ENCODE data around the gene SUSD4. TPM values are rescaled to one million over a fixed set of nuclear protein-coding genes. Genes with fewer than 3 reads are reported as not detected.

Gene SUSD4
- total RNA-seq, 4 donors from 2014 or later = 0.73 to 8.4 TPM; not detected in 2

DNA sequence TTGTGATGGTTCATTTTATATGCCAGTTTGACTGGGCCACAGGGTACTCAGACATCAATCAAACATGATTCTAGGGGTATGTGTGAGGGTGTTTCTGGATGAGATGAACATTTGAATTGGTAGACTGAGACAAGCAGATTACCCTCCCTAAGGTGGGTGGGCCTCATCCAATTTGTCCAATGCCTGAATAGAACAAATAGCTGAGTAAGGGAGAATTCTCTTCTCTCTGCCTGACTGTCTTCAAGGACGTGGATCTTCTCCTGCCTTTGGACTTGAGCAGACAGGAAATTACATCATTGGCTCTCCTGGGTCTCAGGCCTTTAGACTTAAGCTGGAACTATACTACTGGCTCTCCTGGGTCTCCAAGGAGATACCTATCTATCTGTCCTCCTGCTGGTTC lies 64.4 kb downstream of the SUSD4 start:
- H3K27ac ChIP-seq = no peak overlapping the region
- DNase-seq = no peak
- intact Hi-C loops (cut with DNase I; ENCODE audit: low total_unique reads) = no loop called here
- TF ChIP-seq, protein P1, sequence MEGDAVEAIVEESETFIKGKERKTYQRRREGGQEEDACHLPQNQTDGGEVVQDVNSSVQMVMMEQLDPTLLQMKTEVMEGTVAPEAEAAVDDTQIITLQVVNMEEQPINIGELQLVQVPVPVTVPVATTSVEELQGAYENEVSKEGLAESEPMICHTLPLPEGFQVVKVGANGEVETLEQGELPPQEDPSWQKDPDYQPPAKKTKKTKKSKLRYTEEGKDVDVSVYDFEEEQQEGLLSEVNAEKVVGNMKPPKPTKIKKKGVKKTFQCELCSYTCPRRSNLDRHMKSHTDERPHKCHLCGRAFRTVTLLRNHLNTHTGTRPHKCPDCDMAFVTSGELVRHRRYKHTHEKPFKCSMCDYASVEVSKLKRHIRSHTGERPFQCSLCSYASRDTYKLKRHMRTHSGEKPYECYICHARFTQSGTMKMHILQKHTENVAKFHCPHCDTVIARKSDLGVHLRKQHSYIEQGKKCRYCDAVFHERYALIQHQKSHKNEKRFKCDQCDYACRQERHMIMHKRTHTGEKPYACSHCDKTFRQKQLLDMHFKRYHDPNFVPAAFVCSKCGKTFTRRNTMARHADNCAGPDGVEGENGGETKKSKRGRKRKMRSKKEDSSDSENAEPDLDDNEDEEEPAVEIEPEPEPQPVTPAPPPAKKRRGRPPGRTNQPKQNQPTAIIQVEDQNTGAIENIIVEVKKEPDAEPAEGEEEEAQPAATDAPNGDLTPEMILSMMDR (IDR thresholded peaks at IDR 0.05) = no peak
- TF ChIP-seq POLR2A (IDR thresholded peaks at IDR 0.05) = no peak
- H3K4me1 ChIP-seq = no peaks in the 10 kb centered on the region
- no peak overlapping the region for H3K4me3 ChIP-seq
- H3K27me3 ChIP-seq = no peaks in the 10 kb centered on the region
- no peaks in the 10 kb centered on the region for H3K36me3 ChIP-seq
- H3K9me3 ChIP-seq = no peaks in the 10 kb centered on the region

DNA sequence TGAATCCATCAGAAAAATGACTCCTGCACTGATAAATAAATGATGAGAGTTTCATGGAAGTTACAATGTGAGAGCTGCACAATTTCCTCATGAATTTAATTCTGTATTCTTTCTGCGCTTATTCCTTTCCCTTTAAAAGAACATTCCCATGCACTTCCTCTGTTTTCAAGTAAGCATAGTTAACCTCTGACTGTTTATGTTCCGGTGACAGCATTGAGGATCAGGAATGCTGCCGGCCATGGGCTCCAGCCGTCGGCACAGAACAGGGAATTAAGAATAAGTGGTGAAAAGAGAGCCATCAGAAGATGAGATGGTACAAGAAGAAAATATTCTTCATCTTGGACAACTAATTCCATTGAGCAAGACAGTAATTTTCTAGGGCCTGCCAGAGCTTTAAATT lies 65.3 kb downstream of the SUSD4 start:
- DNase-seq = no peak
- no peak overlapping the region for H3K27ac ChIP-seq
- intact Hi-C loops (cut with DNase I; ENCODE audit: low total_unique reads) = no loop called here
- no peak for TF ChIP-seq POLR2A (IDR thresholded peaks at IDR 0.05)
- TF ChIP-seq, protein P1 (IDR thresholded peaks at IDR 0.05) = no peak
- H3K9me3 ChIP-seq = no peaks in the 10 kb centered on the region
- no peaks in the 10 kb centered on the region for H3K27me3 ChIP-seq
- no peaks in the 10 kb centered on the region for H3K36me3 ChIP-seq
- H3K4me1 ChIP-seq = no peaks in the 10 kb centered on the region
- no peak overlapping the region for H3K4me3 ChIP-seq

DNA sequence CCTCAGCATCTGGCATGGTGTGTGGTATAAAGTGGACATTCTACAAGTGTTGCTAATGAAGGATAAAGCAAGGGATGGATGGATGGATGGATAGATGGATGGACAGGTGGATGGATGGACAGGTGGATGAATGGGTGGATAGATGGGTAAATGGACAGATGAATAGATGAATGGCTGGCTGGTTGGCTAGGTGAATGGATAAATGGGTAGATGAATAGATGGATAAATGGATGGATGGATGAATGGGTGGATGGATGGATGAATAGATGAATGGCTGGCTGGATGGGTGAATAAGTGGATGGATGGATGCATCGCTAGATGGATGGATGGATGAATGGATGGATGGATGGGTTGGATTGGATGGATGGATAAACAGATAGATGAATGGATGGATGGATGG lies 66.2 kb downstream of the SUSD4 start:
- Histone ChIP-seq H3K27me3 (no peaks in the 10 kb centered on the region), H3K27ac (no peak overlapping the region), H3K36me3 (no peaks in the 10 kb centered on the region), H3K9me3 (no peaks in the 10 kb centered on the region), H3K4me3 (no peak overlapping the region), H3K4me1 (no peaks in the 10 kb centered on the region)
- TF ChIP-seq POLR2A (IDR thresholded peaks at IDR 0.05) = no peak
- TF ChIP-seq, protein P1 (IDR thresholded peaks at IDR 0.05) = no peak
- DNase-seq = no peak
- intact Hi-C loops (cut with DNase I; ENCODE audit: low total_unique reads) = no loop called here

DNA sequence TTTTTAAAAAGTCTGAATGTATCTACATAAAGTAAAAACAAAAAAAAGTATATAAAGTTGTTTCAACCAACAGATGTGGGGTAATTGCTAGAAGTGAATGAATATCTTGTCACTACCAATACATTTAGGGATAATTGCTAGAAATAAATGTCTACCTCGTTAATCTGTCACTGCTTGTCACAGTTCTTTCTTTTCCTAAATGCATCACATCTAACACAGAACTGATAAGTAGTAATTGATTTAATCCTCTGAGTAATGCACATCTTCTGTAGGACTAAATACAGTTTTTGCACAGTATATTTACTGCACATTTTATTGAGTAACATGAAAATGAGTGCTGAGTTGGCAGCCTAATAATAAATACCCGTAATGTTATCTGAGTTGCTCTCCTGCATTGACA lies 72.2 kb downstream of the SUSD4 start:
- H3K9me3 ChIP-seq = no peaks in the 10 kb centered on the region
- TF ChIP-seq POLR2A (IDR thresholded peaks at IDR 0.05) = no peak
- TF ChIP-seq, protein P1 (IDR thresholded peaks at IDR 0.05) = no peak
- no peaks in the 10 kb centered on the region for H3K4me1 ChIP-seq
- H3K4me3 ChIP-seq = no peak overlapping the region
- no peaks in the 10 kb centered on the region for H3K27me3 ChIP-seq
- no peaks in the 10 kb centered on the region for H3K36me3 ChIP-seq
- intact Hi-C loops (cut with DNase I; ENCODE audit: low total_unique reads) = no loop called here
- no peak for DNase-seq
- no peak overlapping the region for H3K27ac ChIP-seq

DNA sequence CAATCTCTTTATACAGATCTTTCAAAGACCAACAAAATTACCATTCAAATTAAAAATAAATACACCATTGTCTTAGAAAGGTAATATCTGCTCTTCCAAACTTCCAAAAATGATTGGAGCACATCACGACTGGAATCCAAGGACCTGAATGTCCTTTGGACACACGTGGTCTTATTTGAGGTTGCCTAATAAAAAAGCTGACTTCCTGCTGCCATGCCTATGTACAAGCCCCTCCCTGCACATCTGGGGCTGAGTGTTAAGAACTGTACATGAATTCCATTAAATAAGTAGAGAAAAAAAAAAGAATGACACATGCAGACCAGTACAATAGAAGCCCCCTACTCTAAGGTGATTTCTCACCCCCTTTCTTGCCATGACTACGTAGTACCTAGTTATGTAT lies 73.6 kb downstream of the SUSD4 start:
- no peak overlapping the region for H3K27ac ChIP-seq
- no peak overlapping the region for H3K4me3 ChIP-seq
- H3K9me3 ChIP-seq = no peaks in the 10 kb centered on the region
- no peak for DNase-seq
- no peaks in the 10 kb centered on the region for H3K4me1 ChIP-seq
- no peaks in the 10 kb centered on the region for H3K36me3 ChIP-seq
- no peaks in the 10 kb centered on the region for H3K27me3 ChIP-seq
- no peak for TF ChIP-seq POLR2A (IDR thresholded peaks at IDR 0.05)
- TF ChIP-seq, protein P1 (IDR thresholded peaks at IDR 0.05) = no peak
- intact Hi-C loops (cut with DNase I; ENCODE audit: low total_unique reads) = no loop called here

All from uterus (tissue), 4 donors.